ENCODE results near the gene SNAI1. TPM values are rescaled to one million over a fixed set of nuclear protein-coding genes. Genes with fewer than 3 reads are reported as not detected.
"Not testable (repeated sequence)": the region's sequence is repeated elsewhere in the genome, so short reads cannot be mapped to it uniquely, and the experiment has no call there.

The SNAI1 gene
- total and polyA plus RNA-seq, 8 donors: 0.37 to 7.1 (median 2.7) TPM; not detected in 2

- Histone ChIP-seq H3K4me3 (no peak overlapping the region), H3K4me1 (peaks cover 0 to 10% (median 0%) of the 10 kb centered on the region in 4 donors), H3K27ac (peak overlapping the region in 1 of 5 donors; percentile 23), H3K36me3 (peaks cover 84 to 98% (median 97%) of the 10 kb centered on the region in 4 donors), H3K27me3 (no peaks in the 10 kb centered on the region), H3K9me3 (no peaks in the 10 kb centered on the region)
- no peak for TF ChIP-seq POLR2A (IDR thresholded peaks at IDR 0.05)
- 86 to 90% (median 88%) methylated on average over 11 of the region's 11 CpGs for WGBS, 5 donors
- intact Hi-C loops (cut with DNase I; ENCODE audit: low total_unique reads): no loop called here
- DNase-seq: no peak
These were observed 33.8 kb upstream of the SNAI1 start for GRCh38 chr20:49948809-49949507.

- TF ChIP-seq CTCF (IDR thresholded peaks at IDR 0.05) (no peak), EP300 (IDR thresholded peaks at IDR 0.05) (no peak), POLR2A (IDR thresholded peaks at IDR 0.05) (no peak), POLR2AphosphoS5 (IDR thresholded peaks at IDR 0.05) (no peak)
- WGBS, 5 donors: 85 to 93% (median 87%) methylated on average over 4 of the region's 4 CpGs
- H3K36me3 ChIP-seq: peaks cover 71 to 98% (median 97%) of the 10 kb centered on the region in 4 donors
These were observed 31.6 kb upstream of the SNAI1 start for GRCh38 chr20:49951151-49951550.

DNA sequence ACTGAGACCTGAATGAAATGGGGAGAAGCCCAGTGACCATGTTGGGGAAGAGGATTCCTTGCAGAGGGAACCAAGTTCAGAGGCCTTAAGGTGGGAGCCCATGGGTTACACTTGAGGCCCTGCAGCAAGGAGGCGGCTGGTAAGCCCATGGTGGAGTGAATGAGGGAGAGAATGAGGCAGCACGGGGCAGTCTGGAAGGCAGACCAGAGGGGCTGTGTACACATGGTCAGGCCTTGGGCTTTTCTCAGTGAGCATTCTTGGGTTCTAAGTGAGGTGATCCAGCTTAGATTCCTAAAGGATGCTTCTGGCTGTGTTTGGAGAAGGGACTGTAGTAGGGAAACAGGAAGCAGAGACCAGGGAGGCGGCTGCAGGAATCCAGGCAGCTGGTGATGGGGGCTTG, 27.6 kb upstream of the SNAI1 start:
- DNase-seq: no peak
- Histone ChIP-seq H3K27ac (no peak overlapping the region), H3K27me3 (no peaks in the 10 kb centered on the region), H3K9me3 (no peaks in the 10 kb centered on the region), H3K36me3 (peaks cover 52 to 99% (median 95%) of the 10 kb centered on the region in 4 donors), H3K4me3 (no peak overlapping the region), H3K4me1 (no peaks in the 10 kb centered on the region)
- WGBS, 5 donors: 91 to 98% (median 94%) methylated on average over 3 of the region's 3 CpGs
- no peak for TF ChIP-seq CTCF (IDR thresholded peaks at IDR 0.05)
- TF ChIP-seq POLR2A (IDR thresholded peaks at IDR 0.05): no peak
- no peak for TF ChIP-seq POLR2AphosphoS5 (IDR thresholded peaks at IDR 0.05)
- no peak for TF ChIP-seq EP300 (IDR thresholded peaks at IDR 0.05)
- intact Hi-C loops (cut with DNase I; ENCODE audit: low total_unique reads): no loop called here

More at GRCh38 chr20:49951151-49951550, 31.6 kb upstream of the SNAI1 start:
- DNase-seq: no peak
- no peak overlapping the region for H3K4me3 ChIP-seq
- no peaks in the 10 kb centered on the region for H3K4me1 ChIP-seq
- intact Hi-C loops (cut with DNase I; ENCODE audit: low total_unique reads): no loop called here
- no peak overlapping the region for H3K27ac ChIP-seq
- H3K27me3 ChIP-seq: no peaks in the 10 kb centered on the region
- H3K9me3 ChIP-seq: no peaks in the 10 kb centered on the region

DNA sequence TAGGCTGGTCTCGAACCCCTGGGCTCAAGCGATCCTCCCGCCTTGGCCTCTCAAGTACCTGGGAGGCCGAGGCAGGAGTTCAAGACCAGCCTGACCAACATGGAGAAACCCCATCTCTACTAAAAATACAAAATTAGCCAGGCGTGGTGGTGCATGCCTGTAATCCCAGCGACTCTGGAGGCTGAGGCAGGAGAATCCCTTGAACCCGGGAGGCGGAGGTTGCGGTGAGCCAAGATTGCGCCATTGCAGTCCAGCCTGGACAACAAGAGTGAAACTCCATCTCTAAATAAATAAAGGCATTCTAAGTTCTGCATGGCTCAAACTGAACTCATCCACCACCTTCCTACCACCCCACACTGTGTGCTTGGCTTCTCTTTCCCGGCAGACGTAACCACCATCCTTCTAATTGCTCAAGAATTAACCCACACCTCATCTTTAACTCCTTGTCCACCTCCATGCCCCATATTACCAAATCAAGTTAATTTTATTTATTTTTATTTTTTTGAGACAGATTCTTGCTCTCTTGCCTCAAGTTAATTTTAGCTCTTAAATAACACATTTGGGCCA, 26.9 kb upstream of the SNAI1 start:
- H3K4me3 ChIP-seq; intact Hi-C loops (cut with DNase I; ENCODE audit: low total_unique reads); DNase-seq; H3K27ac ChIP-seq; H3K4me1 ChIP-seq; H3K27me3 ChIP-seq; H3K9me3 ChIP-seq: not testable (repeated sequence)
- H3K36me3 ChIP-seq: peaks cover 45 to 94% (median 88%) of the 10 kb centered on the region in 4 donors
- WGBS, 5 donors: 86 to 94% (median 91%) methylated on average over 12 of the region's 12 CpGs

- intact Hi-C loops (cut with DNase I; ENCODE audit: low total_unique reads): no loop called here
These were observed 26.1 kb upstream of the SNAI1 start for GRCh38 chr20:49956689-49957088.

GRCh38 chr20:49957089-49957938, 25.5 kb upstream of the SNAI1 start:
- H3K4me3 ChIP-seq; H3K27ac ChIP-seq; H3K27me3 ChIP-seq; H3K9me3 ChIP-seq; intact Hi-C loops (cut with DNase I; ENCODE audit: low total_unique reads); H3K4me1 ChIP-seq; DNase-seq: not testable (repeated sequence)
- 87 to 91% (median 87%) methylated on average over 11 to 12 of the region's 12 CpGs for WGBS, 5 donors
- H3K36me3 ChIP-seq: peaks cover 32 to 81% (median 75%) of the 10 kb centered on the region in 4 donors

More at GRCh38 chr20:49956689-49957088, 26.1 kb upstream of the SNAI1 start:
- no peaks in the 10 kb centered on the region for H3K4me1 ChIP-seq
- H3K27ac ChIP-seq: no peak overlapping the region
- no peak for DNase-seq
- 94 to 97% (median 96%) methylated on average over 14 to 18 of the region's 18 CpGs for WGBS, 5 donors
- H3K36me3 ChIP-seq: peaks cover 37 to 86% (median 80%) of the 10 kb centered on the region in 4 donors
- H3K9me3 ChIP-seq: no peaks in the 10 kb centered on the region
- no peak for TF ChIP-seq POLR2A (IDR thresholded peaks at IDR 0.05)
- TF ChIP-seq EP300 (IDR thresholded peaks at IDR 0.05): no peak
- TF ChIP-seq POLR2AphosphoS5 (IDR thresholded peaks at IDR 0.05): no peak
- TF ChIP-seq CTCF (IDR thresholded peaks at IDR 0.05): no peak
- H3K4me3 ChIP-seq: no peak overlapping the region
- H3K27me3 ChIP-seq: no peaks in the 10 kb centered on the region

All from stomach (tissue), 9 donors.